Measurements from ENCODE around the gene INTS11. TPM values are rescaled to one million over a fixed set of nuclear protein-coding genes. Genes with fewer than 3 reads are reported as not detected.

Gene INTS11
- total RNA-seq, 3 donors from 2014 or later (not counting 1 experiment from before 2014, with no cell fraction given), result 150 to 189 (median 181) TPM

DNA sequence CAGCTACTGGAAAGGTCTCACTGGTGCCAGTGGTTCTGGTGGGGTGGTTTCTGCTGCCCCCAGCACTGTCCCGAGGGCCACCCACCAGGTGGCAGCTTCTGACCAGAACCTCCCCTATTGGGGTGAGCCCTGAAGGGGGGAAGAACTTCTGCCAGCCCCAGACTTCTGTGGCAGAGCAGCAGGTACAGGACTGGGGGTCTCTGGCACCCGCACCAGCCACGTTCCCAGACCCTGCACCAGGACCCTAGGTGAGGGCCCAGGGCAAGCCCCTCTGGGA is 14.4 kb downstream of the INTS11 start:
- H3K4me3 Mint-ChIP-seq, result peak overlapping the region; percentile 40
- H3K4me1 Mint-ChIP-seq, result peaks cover 6 to 30% of the 10 kb centered on the region in 2 donors
- H3K36me3 Mint-ChIP-seq, result no peaks in the 10 kb centered on the region
- 93% methylated on average over 3 of the region's 3 CpGs for WGBS (ENCODE audit: insufficient coverage)
- intact Hi-C loops (cut with micrococcal nuclease), result no loop called here
- Histone ChIP-seq H3K4me3 (ENCODE audit: low read length) (no peak overlapping the region), H3K27me3 (ENCODE audit: control insufficient read depth, insufficient read depth, low read length) (no peaks in the 10 kb centered on the region), H3K9me3 (ENCODE audit: control insufficient read depth, insufficient read depth, low read length) (no peaks in the 10 kb centered on the region), H3K27ac (ENCODE audit: low read length) (no peak overlapping the region), H3K4me1 (ENCODE audit: control insufficient read depth, insufficient read depth, low read length) (peaks cover 38% of the 10 kb centered on the region), H3K36me3 (ENCODE audit: control insufficient read depth, insufficient read depth, low read length) (peaks cover 33% of the 10 kb centered on the region)
- no peaks in the 10 kb centered on the region for H3K27me3 Mint-ChIP-seq (ENCODE audit: low read depth in 2 of 2)
- H3K27ac Mint-ChIP-seq, result no peak overlapping the region
- DNase-seq (no peak), ATAC-seq (no peak)
- H3K9me3 Mint-ChIP-seq, result no peaks in the 10 kb centered on the region
- TF ChIP-seq, protein P1, sequence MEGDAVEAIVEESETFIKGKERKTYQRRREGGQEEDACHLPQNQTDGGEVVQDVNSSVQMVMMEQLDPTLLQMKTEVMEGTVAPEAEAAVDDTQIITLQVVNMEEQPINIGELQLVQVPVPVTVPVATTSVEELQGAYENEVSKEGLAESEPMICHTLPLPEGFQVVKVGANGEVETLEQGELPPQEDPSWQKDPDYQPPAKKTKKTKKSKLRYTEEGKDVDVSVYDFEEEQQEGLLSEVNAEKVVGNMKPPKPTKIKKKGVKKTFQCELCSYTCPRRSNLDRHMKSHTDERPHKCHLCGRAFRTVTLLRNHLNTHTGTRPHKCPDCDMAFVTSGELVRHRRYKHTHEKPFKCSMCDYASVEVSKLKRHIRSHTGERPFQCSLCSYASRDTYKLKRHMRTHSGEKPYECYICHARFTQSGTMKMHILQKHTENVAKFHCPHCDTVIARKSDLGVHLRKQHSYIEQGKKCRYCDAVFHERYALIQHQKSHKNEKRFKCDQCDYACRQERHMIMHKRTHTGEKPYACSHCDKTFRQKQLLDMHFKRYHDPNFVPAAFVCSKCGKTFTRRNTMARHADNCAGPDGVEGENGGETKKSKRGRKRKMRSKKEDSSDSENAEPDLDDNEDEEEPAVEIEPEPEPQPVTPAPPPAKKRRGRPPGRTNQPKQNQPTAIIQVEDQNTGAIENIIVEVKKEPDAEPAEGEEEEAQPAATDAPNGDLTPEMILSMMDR (IDR thresholded peaks at IDR 0.05), result no peak

DNA sequence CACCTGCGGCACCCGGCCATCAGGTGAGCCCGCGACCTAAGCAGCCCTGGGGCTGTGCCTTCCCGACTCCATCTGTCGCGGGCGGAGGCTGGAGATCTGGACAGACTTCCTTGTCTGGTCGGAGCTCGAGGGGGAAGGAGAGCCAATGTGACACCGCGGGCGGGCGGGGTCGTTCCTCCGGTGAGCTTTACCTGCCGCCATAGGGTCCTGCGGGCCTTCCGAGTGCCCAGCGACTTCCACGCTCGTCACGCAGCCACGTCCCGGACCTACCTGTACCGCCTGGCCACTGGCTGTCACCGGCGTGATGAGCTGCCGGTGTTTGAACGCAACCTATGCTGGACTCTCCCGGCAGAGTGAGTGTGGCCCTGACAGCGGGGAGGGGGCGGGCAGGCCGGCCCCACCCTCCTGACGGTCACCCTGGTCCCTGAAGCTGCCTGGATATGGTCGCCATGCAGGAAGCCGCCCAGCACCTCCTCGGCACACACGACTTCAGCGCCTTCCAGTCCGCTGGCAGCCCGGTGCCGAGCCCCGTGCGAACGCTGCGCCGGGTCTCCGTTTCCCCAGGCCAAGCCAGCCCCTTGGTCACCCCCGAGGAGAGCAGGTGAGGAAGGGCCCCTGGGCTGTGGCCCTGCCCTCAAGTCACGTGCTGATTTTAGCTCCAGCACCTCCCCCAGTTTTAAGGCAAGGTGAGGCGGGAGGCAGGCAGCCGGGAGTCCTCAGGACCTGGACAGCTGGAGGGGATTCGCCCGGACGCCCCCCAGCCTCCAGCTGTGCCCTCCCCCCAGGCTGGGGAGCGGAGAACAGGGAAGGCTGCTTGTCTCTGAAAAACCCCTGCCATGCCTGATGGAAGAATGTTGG is 15.0 kb downstream of the INTS11 start:
- WGBS (ENCODE audit: insufficient coverage), result 56% methylated on average over 57 of the region's 57 CpGs
- peaks cover 6 to 26% of the 10 kb centered on the region in 2 donors for H3K4me1 Mint-ChIP-seq
- Histone ChIP-seq H3K36me3 (ENCODE audit: control insufficient read depth, insufficient read depth, low read length) (peaks cover 29% of the 10 kb centered on the region), H3K4me1 (ENCODE audit: control insufficient read depth, insufficient read depth, low read length) (peaks cover 44% of the 10 kb centered on the region), H3K27ac (ENCODE audit: low read length) (no peak overlapping the region), H3K9me3 (ENCODE audit: control insufficient read depth, insufficient read depth, low read length) (no peaks in the 10 kb centered on the region), H3K27me3 (ENCODE audit: control insufficient read depth, insufficient read depth, low read length) (no peaks in the 10 kb centered on the region), H3K4me3 (ENCODE audit: low read length) (peak overlapping the region; percentile 41)
- peak overlapping the region; percentile 57 for H3K4me3 Mint-ChIP-seq
- no peaks in the 10 kb centered on the region for H3K27me3 Mint-ChIP-seq (ENCODE audit: low read depth in 2 of 2)
- ATAC-seq (no peak), DNase-seq (peak in 1 of 2 donors; percentile 37)
- peak overlapping the region in 1 of 2 donors; percentile 33 for H3K27ac Mint-ChIP-seq
- intact Hi-C loops (cut with micrococcal nuclease), result loop anchor here (5.0 kb wide), 1 partner anchor 37 kb away; the partner anchor contains the start of gene UBE2J2
- H3K36me3 Mint-ChIP-seq, result no peaks in the 10 kb centered on the region
- TF ChIP-seq, protein P1 (IDR thresholded peaks at IDR 0.05), result no peak
- no peaks in the 10 kb centered on the region for H3K9me3 Mint-ChIP-seq

GRCh38 chr1:1308756-1309250 is 15.7 kb downstream of the INTS11 start:
- DNase-seq, result no peak
- intact Hi-C loops (cut with micrococcal nuclease), result loop anchor here (5.0 kb wide), 1 partner anchor 37 kb away; the partner anchor contains the start of gene UBE2J2
- Mint-ChIP-seq H3K27ac (peak overlapping the region; percentile 38 to 82), H3K27me3 (ENCODE audit: low read depth in 2 of 2) (no peaks in the 10 kb centered on the region), H3K4me1 (peaks cover 6 to 26% of the 10 kb centered on the region in 2 donors), H3K4me3 (peak overlapping the region; percentile 72), H3K36me3 (no peaks in the 10 kb centered on the region), H3K9me3 (no peaks in the 10 kb centered on the region)
- Histone ChIP-seq H3K36me3 (ENCODE audit: control insufficient read depth, insufficient read depth, low read length) (peaks cover 22% of the 10 kb centered on the region), H3K4me3 (ENCODE audit: low read length) (peak overlapping the region; percentile 41), H3K4me1 (ENCODE audit: control insufficient read depth, insufficient read depth, low read length) (peaks cover 47% of the 10 kb centered on the region), H3K27ac (ENCODE audit: low read length) (peak overlapping the region; percentile 64), H3K27me3 (ENCODE audit: control insufficient read depth, insufficient read depth, low read length) (no peaks in the 10 kb centered on the region), H3K9me3 (ENCODE audit: control insufficient read depth, insufficient read depth, low read length) (no peaks in the 10 kb centered on the region)
- under 1% methylated on average over 66 of the region's 66 CpGs for WGBS (ENCODE audit: insufficient coverage)
- no peak for ATAC-seq
- TF ChIP-seq, protein P1 (IDR thresholded peaks at IDR 0.05), result no peak
